ENCODE results near the gene PIP5K1B.

Gene PIP5K1B

DNA sequence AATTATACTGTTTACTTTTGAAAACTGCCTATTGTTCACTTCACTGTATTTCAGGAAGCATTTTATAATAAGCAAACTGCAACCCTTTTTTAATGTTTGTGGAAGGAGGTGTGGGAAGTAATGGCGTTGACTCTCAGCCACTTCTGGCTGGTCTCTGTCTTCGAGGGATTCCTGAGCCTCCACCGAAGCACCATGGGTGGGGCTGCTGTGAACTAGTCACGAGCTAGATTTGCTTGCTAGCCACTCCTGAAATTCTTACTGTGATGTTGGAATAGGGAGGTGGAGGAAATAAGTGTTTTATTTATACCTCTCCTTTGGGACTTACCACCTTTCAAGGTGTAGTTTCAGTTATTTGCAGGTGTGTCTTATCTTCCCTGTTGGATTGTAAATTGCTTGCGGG, 26.8 kb downstream of the PIP5K1B start:
- Histone ChIP-seq H3K4me3 (ENCODE audit: low read depth, low read length) (no peak overlapping the region), H3K4me1 (no peaks in the 10 kb centered on the region), H3K9ac (no peak overlapping the region), H2AFZ (no peak overlapping the region), H3K27ac (no peak overlapping the region), H3K36me3 (ENCODE audit: control insufficient read depth, insufficient read depth, low read length) (no peaks in the 10 kb centered on the region), H3K4me2 (ENCODE audit: low read length) (no peak overlapping the region), H3K9me3 (ENCODE audit: control insufficient read depth, low read length) (no peaks in the 10 kb centered on the region), H3K27me3 (ENCODE audit: control insufficient read depth, insufficient read depth, low read length) (no peaks in the 10 kb centered on the region), H3K79me2 (no peaks in the 10 kb centered on the region)
- TF ChIP-seq, protein P1, sequence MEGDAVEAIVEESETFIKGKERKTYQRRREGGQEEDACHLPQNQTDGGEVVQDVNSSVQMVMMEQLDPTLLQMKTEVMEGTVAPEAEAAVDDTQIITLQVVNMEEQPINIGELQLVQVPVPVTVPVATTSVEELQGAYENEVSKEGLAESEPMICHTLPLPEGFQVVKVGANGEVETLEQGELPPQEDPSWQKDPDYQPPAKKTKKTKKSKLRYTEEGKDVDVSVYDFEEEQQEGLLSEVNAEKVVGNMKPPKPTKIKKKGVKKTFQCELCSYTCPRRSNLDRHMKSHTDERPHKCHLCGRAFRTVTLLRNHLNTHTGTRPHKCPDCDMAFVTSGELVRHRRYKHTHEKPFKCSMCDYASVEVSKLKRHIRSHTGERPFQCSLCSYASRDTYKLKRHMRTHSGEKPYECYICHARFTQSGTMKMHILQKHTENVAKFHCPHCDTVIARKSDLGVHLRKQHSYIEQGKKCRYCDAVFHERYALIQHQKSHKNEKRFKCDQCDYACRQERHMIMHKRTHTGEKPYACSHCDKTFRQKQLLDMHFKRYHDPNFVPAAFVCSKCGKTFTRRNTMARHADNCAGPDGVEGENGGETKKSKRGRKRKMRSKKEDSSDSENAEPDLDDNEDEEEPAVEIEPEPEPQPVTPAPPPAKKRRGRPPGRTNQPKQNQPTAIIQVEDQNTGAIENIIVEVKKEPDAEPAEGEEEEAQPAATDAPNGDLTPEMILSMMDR (IDR thresholded peaks at IDR 0.05) = no peak

DNA sequence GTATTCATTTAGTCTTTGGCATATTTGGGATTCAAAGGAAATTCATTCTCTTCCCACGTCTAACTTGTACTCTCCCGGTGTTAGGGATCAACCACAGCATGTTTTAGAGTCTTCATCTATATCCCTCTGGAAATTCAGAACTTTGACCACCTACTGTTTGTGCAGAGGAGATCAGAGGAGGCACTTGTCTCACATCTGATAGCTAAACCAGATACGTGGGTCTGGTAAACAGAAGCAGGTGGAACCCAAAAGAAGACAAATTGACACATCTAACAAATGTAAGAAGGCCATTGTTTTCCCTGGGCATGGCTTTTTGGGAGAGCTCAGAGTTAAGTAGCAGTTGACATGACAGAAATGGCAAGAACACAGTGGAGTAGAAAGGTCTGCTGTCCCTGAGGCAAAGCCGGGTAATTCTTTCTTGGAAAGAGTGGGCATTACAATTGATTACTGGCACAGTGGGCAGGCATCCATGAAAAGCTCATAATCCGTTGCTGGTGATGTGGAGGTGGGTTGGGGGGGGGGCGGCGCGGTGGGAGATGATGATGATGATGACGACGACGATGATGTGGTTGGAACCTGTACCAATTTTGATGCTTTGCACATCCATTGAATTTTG, 27.5 kb downstream of the PIP5K1B start:
- TF ChIP-seq, protein P1 (IDR thresholded peaks at IDR 0.05) = no peak
- Histone ChIP-seq H3K9ac (no peak overlapping the region), H3K27ac (no peak overlapping the region), H2AFZ (no peak overlapping the region), H3K9me3 (ENCODE audit: control insufficient read depth, low read length) (no peaks in the 10 kb centered on the region), H3K79me2 (no peaks in the 10 kb centered on the region), H3K4me3 (ENCODE audit: low read depth, low read length) (no peak overlapping the region), H3K36me3 (ENCODE audit: control insufficient read depth, insufficient read depth, low read length) (no peaks in the 10 kb centered on the region), H3K27me3 (ENCODE audit: control insufficient read depth, insufficient read depth, low read length) (no peaks in the 10 kb centered on the region), H3K4me2 (ENCODE audit: low read length) (no peak overlapping the region), H3K4me1 (no peaks in the 10 kb centered on the region)

DNA sequence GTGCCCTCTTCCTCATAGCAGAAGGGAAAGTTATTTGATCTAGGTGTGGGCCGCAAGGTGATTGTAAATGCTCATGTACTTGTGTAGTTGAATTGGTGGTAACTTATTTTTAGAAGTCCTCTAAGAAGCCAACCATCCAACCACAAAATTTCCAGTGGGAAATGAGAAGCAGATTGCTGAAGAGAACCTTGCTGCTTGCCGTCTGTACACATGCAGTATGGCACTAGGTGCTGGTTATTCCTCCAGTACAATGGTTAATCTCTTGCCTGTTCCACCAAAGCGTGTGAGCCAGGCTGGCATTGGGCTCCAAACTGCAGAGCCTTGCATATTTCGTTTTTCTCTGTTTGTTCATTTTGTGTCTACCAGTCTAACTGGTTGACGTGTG, 28.0 kb downstream of the PIP5K1B start:
- TF ChIP-seq, protein P1 (IDR thresholded peaks at IDR 0.05) = no peak
- H3K9me3 ChIP-seq (ENCODE audit: control insufficient read depth, low read length) = no peaks in the 10 kb centered on the region
- no peak overlapping the region for H3K27ac ChIP-seq
- no peaks in the 10 kb centered on the region for H3K4me1 ChIP-seq
- no peak overlapping the region for H3K4me3 ChIP-seq (ENCODE audit: low read depth, low read length)
- no peaks in the 10 kb centered on the region for H3K27me3 ChIP-seq (ENCODE audit: control insufficient read depth, insufficient read depth, low read length)
- H3K4me2 ChIP-seq (ENCODE audit: low read length) = no peak overlapping the region
- no peak overlapping the region for H3K9ac ChIP-seq
- H3K79me2 ChIP-seq = no peaks in the 10 kb centered on the region
- H3K36me3 ChIP-seq (ENCODE audit: control insufficient read depth, insufficient read depth, low read length) = no peaks in the 10 kb centered on the region
- no peak overlapping the region for H2AFZ ChIP-seq

GRCh38 chr9:68738358-68738757, 33.3 kb downstream of the PIP5K1B start:
- Histone ChIP-seq H3K27me3 (ENCODE audit: control insufficient read depth, insufficient read depth, low read length) (no peaks in the 10 kb centered on the region), H2AFZ (no peak overlapping the region), H3K36me3 (ENCODE audit: control insufficient read depth, insufficient read depth, low read length) (no peaks in the 10 kb centered on the region), H3K9ac (no peak overlapping the region), H3K4me1 (no peaks in the 10 kb centered on the region), H3K9me3 (ENCODE audit: control insufficient read depth, low read length) (no peaks in the 10 kb centered on the region), H3K79me2 (no peaks in the 10 kb centered on the region), H3K4me3 (ENCODE audit: low read depth, low read length) (no peak overlapping the region), H3K4me2 (ENCODE audit: low read length) (no peak overlapping the region), H3K27ac (no peak overlapping the region)
- TF ChIP-seq, protein P1 (IDR thresholded peaks at IDR 0.05) = no peak

DNA sequence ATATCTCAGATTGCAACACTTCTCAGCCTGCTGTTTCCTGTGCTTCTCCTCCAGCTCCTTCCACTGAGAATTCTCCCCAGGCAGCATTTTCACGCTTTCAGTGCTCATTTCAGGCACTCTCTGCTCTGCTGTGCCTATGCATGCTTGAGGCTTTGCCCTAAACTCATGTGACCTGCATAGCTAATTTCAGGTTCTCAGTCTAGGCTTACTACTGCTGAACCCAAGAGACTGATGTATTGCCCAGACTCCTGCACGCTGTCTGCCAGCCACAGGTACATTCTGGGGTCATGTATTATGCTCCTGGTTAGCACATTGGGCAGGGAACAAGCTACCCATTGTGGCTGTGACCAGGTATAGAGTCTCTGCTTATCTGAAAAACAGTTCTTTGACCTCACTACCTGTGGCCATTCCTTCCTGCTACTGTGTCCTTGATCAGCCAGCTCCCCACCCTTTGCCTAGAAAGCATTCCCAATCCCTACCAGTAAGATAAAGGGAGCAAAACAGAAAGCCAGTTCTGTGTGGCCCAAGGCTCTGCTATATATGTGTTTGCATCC, 34.7 kb downstream of the PIP5K1B start:
- no peak overlapping the region for H3K9ac ChIP-seq

More for the DNA sequence above, 34.7 kb downstream of the PIP5K1B start:
- Histone ChIP-seq H3K4me1 (no peaks in the 10 kb centered on the region), H3K79me2 (no peaks in the 10 kb centered on the region), H3K9me3 (ENCODE audit: control insufficient read depth, low read length) (no peaks in the 10 kb centered on the region), H3K27ac (no peak overlapping the region), H3K4me2 (ENCODE audit: low read length) (no peak overlapping the region), H3K36me3 (ENCODE audit: control insufficient read depth, insufficient read depth, low read length) (no peaks in the 10 kb centered on the region), H2AFZ (no peak overlapping the region), H3K4me3 (ENCODE audit: low read depth, low read length) (no peak overlapping the region), H3K27me3 (ENCODE audit: control insufficient read depth, insufficient read depth, low read length) (no peaks in the 10 kb centered on the region)
- TF ChIP-seq, protein P1 (IDR thresholded peaks at IDR 0.05) = no peak
